Measurements from ENCODE around the gene P2RY8.
"Not testable (repeated sequence)": the region's sequence is repeated elsewhere in the genome, so short reads cannot be mapped to it uniquely, and the experiment has no call there.

P2RY8 gene

GRCh38 chrX:1537031-1537715 lies at the start of gene P2RY8:
Gene P2RY8 (minus strand): TSS chrX:1537185. CDS start chrX:1466558, 70,627 bp downstream.
- DNase-seq (ENCODE audit: low spot score): no peak

DNA sequence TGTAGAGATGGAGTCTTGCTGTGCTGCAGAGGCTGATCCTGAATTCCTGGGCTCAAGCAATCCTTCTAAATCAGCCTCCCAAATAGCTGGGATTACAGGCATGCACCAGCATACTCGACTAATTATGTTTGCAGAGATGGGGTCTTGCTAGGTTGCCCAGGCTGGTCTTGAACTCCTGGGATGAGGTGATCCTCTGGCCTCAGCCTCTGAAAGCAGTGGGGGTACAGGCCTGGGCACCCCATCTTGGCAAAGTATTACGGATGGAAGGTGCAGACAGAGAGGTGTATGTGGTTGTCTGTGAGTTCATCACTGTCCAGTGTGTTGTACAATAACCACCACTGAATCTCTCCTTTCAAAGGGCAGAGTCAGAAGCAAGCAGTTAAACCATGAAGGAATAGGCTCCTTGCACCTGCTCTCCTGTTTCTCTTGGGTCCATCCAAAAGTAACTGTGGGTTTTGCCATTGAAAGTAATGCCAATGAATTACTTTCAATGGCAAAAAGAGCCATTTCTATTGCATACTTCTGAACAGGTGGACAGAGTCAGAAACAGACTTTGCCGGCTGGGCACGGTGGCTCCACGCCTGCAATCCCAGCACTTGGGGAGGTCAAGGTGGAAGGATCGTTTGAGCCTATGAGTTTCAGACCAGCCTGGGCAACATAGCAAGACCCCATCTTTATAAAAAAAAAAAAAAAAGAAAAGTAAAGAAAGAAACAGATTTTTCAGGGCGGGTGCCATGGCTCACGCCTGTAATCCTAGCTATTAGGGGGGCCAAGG lies 47.4 kb upstream of the P2RY8 start:
- DNase-seq (ENCODE audit: low spot score): no peak

DNA sequence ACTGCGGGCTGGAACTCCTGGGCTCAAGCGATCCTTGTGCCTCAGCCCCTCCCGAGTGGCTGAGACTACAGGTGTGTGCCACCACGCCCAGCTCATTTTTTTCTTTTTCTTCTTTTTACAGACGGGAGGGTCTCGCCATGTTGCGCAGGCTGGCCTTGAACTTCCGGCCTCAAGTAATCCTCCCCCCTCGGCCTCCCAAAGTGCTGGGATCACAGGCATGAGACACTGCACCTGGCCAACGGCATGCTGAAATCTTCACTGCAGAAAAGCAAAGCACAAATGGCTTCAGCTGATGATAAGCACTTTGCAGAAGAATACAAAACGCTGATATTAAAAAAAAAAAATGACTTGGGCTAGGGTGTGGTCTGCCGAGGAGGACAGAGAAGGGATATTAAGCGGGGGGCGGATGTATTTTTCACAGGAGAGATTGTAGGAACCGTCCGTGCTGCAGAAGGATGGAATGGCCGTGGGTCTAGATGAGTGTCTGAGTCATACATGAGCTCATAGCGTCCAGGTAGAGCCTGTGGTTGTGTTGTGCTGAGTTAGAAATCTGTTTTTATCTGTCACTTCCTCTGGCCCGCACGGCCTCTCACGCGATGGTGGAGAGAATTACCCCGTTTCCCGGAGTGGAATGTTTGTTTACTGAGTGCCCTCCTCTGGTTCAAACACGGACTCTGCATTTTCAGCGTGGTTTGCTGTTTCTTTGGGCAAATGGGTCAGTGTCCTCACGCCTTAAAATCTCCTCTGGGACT lies 45.9 kb upstream of the P2RY8 start:
- DNase-seq (ENCODE audit: low spot score): no peak

DNA sequence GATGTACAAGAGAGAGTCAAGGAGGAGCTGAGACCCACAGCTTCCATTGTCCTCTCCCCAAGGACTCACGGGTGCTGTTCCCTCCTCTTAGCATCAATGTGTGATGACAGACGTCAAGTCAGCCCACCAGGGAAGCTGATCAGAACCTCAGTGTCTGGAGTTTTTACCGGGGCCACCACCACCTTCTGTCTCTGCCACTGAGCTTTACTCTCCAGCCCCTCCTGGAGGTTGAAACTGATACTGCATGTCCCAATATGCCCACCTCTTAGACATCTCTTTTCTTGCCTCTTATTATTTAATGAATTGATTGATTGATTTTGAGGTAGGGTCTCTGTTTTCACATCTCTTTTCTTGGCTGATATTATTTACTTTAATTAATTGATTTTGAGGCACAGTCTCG lies 44.1 kb upstream of the P2RY8 start:
- DNase-seq (ENCODE audit: low spot score): no peak

DNA sequence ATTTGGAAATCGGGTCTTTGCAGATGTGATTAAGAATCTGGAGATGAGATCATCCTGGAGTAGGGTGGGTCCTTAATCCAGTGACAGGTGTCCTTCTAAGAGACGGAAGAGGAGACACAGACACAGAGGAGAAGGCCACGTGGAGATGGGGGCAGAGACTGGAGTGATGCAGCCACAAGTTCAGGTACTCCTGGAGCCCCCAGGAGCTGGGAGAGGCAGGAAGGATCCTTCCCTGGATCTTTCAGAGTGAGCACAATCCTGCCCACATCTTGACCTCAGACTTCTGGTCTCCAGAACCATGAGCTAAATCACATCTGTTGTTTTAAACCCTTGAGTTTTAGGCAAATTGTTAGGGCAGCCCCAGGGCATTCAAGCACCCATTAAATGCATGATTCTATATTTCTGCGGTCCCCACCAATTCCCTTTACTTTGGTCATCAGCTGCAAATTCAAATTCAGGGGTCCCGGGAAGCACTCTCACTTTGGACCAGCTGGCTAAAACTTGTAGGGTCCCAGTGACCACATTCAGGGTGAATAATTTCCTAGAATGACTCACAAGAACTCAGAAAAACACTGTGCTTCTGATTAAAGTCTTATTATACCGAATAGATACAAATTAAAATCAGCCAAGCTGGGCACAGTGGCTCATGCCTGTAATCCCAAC lies 41.7 kb upstream of the P2RY8 start:
- no peak for DNase-seq (ENCODE audit: low spot score)

DNA sequence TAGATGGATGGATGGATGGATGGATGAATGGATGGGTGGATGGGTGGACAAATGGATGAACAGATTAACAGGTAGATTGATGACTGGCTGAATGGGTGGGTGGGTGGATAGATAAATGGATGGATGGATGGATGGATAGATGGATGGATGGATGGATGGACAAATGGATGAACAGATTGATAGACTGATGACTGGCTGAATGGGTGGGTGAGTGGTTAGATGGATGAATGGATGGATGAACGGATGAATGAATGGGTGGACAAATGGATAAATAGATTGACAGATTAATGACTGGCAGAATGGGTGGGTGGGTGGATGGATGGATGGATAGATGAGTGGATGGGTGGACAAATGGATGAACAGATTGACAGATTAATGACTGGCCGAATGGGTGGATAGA lies 40.9 kb upstream of the P2RY8 start:
- no peak for DNase-seq (ENCODE audit: low spot score)

DNA sequence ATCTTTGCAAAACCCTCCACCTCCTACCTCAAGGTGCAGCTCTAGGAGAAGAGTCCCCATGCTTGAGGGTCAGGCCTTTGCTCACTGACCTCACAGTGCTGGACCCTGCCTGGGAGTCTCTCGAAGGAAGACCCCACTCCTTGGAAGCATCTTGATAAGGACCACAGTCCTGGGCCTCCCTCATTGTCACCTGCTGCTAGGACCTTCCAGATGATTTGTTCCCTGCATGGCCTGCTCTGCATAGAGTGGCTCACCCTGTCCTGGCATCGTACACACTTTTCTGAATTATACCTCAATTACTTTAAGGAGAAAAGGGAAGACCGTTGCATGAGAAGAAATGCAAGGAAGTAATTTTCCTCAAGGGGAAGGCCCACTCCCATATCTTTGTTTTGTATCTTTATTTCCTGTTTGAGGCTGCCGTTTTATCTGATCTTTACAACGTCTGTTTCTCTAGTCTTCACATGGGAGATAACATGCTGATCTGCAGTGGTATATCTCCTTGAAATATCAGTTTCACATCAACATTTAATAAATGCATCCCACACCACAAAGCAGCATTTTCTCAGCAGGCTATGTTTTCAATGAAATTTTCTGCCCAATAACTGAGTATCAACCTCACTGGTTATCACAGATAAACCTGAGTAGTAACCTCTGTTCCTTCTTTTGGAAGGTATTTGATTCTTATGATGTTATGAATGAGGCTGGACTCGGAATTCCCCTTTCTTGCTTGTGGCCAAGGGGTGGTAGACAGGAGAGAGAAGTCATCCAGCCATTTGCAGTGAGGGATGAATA lies 39.4 kb upstream of the P2RY8 start:
- no peak for DNase-seq (ENCODE audit: low spot score)

DNA sequence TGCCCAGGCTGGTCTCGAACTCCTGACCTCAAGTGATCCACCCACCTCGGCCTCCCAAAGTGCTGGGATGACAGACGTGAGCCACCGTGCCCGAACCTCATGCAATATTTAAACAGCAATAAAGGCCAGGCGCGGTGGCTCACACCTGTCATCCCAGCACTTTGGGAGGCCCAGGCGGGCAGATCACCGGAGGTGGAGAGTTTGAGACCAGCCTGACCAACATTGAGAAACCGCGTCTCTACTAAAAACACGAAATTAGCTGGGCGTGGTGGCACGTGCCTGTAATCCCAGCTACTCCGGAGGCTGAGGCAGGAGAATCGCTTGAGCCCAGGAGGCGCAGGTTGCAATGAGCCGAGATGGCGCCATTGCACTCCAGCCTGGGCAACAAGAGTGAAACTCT lies 37.2 kb upstream of the P2RY8 start:
- DNase-seq (ENCODE audit: low spot score): not testable (repeated sequence)

DNA sequence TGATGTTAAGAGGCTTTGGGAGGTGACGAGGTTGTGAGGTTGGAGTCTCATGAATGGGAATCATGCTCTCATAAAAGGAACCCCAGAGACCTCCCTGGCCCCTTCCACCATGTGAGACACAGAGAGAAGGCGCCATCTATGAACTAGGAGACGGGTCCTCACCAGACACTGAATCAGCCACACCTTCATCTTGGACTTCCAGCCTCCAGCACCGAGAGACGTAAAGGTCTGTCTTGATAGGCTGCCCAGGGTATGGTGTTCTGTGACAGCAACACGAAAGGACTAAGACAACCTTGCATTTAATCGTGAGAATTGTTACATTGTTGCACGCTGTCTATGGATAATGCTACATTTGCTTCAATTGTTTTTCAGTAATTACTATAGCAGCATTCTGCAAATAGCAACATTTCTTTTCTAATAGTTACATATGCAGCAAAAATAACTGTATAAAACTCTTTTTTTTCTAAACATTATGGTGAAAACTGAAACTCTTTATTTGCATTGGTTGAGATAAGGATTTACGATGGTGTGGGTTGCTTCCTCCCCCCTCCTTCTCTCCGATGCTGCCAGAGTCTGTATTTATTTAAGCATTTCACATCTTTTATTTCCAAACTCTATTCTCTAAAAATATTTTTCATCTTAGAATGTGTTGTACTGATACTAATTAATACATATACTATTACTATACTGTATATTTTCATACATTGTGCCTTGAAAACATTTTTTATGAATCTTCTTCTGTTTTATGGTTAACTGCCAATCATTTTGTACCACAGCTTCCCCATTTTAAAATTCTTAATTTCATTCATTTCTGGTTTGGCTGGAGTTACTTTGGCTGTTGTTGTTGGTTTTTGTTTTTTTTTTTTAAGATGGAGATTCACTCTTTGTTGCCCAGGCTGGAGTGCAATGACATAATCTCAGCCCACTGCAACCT lies 28.0 kb upstream of the P2RY8 start:
- no peak for DNase-seq (ENCODE audit: low spot score)

DNA sequence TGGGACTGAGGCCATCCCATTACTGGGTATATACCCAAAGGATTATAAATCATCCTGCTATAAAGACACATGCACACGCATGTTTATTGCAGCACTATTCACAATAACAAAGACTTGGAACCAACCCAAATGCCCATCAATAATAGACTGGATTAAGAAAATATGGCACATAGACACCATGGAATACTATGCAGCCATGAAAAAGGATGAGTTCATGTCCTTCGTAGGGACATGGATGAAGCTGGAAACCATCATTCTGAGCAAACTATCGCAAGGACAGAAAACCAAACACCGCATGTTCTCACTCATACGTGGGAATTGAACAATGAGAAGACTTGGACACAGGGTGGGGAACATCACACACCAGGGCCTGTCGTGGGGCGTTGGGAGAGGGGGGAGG lies 27.1 kb upstream of the P2RY8 start:
- DNase-seq (ENCODE audit: low spot score): not testable (repeated sequence)

DNA sequence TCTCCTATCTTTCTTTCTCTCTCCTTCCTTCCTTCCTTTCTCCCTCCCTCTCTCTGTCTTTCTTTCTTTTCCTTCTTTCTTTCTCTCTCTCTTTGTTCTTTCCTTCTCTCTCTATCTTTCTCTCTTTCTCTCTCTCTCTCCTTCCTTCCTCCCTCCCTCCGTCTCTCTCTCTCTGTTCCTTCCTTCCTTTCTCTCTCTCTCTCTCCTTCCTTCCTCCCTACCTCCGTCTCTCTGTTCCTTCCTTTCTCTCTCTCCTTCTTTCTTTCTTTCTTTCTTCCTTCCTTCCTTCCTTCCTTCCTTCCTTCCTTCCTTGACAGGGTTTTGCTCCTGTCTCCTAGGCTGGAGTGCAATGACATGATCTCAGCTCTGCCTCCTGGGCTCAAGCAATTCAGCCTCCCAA lies 24.2 kb upstream of the P2RY8 start:
- no peak for DNase-seq (ENCODE audit: low spot score)

DNA sequence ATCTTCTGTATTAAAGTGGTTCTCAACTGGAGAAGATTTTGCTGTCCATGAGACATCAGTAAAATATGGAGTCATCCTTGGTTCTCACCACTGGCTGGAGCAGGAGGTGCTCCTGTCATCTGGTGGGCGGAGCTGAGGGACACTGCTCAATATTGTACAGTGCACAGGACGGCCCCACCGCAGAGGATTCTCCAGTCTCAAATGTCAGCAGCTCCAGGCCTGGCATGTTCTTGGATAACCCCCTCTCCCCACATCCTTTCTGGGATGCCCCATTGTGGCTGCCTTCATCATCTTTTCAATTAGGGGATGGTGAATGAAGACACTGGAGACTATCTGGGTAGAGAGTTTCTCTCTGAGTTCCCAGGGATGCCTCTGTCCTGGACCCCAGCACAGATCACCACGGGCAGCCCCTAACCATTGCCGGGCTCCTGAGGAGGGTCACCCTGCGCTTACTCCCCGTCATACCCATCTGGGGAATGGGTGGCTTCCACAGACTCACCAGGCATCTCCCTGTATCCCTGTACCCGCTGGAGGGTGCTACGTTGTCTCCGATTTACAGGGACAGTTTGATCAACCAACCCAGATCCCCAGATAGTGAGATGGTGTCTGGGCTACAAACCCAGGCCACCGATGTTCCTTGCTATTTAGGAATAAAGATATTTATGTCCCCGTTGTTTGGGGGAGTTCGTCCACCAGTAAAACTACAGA lies 21.9 kb upstream of the P2RY8 start:
- no peak for DNase-seq (ENCODE audit: low spot score)

DNA sequence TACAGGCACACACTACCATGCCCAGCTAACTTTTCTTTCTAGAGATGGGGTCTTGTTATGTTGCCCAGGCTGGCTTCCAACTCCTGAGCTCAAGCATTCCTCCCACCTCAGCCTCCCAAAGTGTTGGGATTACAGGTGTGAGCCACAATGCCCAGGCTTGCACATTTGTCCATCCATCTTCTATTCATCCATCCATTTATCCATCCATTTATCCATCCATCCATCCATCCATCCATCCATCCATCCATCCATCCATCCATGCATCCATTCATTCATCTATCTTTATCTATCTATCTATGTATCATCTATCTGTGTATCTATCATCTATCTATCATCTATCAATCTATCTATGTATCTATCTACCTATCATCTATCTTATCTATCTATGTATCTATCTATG lies 20.5 kb upstream of the P2RY8 start:
- not testable (repeated sequence) for DNase-seq (ENCODE audit: low spot score)

DNA sequence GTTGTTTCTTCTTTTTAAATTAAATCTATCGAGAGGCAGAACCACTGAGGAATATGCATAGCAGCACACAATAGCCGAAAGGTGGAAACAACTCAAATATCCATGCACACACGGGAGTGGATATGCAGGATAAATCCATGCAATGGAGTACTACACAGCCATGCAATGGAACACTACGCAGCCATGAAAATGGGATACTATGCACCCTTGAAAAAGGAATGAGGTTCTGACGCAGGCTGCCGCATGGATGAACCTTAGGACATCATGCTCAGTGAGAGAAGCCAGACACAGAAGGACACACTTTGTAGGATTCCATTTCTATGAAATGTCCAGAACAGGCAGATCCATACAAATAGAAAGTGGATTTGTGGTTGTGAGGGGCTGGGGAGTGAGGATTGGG lies 18.4 kb upstream of the P2RY8 start:
- DNase-seq (ENCODE audit: low spot score): no peak

DNA sequence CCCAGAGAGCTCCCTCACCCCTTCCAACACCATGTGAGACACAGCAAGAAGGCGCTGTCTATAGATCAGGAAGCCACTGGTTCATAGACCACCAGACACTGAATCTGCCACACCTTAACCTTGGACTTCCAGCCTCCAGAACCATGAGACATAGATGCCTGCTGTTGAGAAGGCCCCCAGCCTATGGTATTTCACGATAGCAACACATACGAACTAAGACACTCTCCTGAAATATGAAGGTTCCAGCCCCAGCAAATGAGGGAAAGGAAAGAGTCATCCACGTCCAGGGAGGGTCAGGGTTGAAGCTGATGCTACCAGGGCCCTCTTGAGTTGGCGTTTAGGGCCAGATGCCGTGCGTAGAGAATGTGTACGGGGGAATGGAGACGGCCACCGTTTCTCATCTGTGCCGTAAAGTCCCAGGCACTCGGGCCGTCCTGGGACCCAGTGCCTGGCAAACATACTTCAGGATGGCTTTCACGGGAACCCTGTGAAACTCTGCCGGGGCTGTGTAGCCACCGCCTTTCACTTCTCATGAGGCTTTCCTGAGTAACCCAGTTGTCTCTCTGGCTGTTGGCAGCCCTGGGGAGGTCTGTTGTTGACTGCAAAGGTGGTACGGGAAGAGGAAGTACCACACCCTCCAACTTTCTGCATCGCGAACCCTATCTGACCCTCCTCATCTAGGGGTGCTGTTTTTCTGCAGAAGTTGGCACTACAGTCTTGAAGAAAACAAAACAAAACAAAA lies 17.7 kb upstream of the P2RY8 start:
- DNase-seq (ENCODE audit: low spot score): no peak

DNA sequence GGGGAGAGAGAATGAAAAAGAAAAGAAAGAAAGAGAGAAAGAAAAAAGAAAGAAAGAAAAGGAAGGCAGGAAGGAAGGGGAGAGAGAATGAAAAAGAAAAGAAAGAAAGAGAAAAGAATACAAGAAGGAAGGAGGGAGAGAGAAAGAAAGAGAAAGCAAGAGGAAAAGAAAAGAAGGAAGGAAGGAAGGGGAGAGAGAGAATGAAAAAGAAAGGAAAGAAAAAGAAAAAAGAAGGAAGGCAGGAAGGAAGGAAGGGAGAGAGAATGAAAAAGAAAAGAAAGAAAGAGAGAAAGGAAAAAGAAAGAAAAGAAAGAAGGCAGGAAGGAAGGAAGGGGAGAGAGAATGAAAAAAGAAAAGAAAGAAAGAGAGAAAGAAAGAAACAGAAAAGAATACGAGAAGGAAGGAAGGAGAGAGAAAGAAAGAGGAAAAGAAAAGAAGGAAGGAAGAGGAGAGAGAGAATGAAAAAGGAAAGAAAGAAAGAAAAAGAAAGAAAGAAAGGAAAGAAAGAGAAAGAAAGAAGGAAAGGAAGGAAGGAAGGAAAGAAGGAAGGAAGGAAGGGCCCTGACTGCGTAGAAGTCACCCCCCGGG lies 15.1 kb upstream of the P2RY8 start:
- no peak for DNase-seq (ENCODE audit: low spot score)

- no peak for DNase-seq (ENCODE audit: low spot score)
Observed at GRCh38 chrX:1546691-1547251, 9.8 kb upstream of the P2RY8 start.

- no peak for DNase-seq (ENCODE audit: low spot score)
Observed at GRCh38 chrX:1545776-1546408, 8.9 kb upstream of the P2RY8 start.

Data from ecto neural progenitor cell (in vitro differentiated cells).